RWPE1 (cell line): ENCODE measurements around the gene PIAS3.

ENCODE experiments used
- CTCF ChIA-PET: fragments of 350-600 bp; sonication (Branson Sonifier 250); formaldehyde crosslinking; extraction: SDS; loops from one replicate; lab custom pipeline; 2021; lab: Yijun Ruan, JAX
- POLR2A ChIA-PET: fragments of 400-600 bp; formaldehyde crosslinking; extraction: SDS; loops from one replicate; lab custom pipeline; 2020; ENCODE audit warnings: antibody characterized with exemption; ENCODE audit not compliant: low non-redundant PET; lab: Yijun Ruan, JAX
- DNase-seq: peaks from one replicate; pipeline ENCODE4 v3.0.0; 2012; ENCODE audit warnings: low spot score
- H3K27ac ChIP-seq: fragments of 450-650 bp; 2 replicates; pipeline ENCODE4 v1.5.1; 2017
- TF ChIP-seq, protein P1 (sequence below): fragments of 450-650 bp; conservative IDR thresholded peaks from 2 replicates; pipeline ENCODE4 v1.5.1; 2017; ENCODE audit warnings: low read depth, mild to moderate bottlenecking

PIAS3 gene

DNA sequence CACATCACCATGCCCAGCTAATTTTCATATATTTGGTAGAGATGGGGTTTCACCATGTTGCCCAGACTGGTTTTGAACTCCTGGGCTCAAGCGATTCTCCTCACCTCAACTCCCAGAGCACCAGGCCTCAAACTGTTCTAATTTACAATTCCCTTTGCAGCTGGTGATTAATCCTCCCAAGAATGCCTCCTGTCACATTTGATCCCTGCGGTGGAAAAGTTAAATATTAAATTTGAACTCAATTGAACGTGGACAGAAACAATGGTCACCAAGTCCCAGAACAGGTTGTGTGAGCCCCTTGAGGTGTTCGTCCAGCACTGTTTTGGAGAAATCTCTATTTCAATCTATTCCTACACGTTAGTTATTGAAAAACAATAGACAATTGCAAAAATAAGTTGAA is 28.8 kb upstream of the PIAS3 start:
- POLR2A ChIA-PET: no interaction called here
- DNase-seq: no peak
- H3K27ac ChIP-seq: peak overlapping the region; percentile 12; the same call in 1 of the 2 replicates
- TF ChIP-seq, protein P1, sequence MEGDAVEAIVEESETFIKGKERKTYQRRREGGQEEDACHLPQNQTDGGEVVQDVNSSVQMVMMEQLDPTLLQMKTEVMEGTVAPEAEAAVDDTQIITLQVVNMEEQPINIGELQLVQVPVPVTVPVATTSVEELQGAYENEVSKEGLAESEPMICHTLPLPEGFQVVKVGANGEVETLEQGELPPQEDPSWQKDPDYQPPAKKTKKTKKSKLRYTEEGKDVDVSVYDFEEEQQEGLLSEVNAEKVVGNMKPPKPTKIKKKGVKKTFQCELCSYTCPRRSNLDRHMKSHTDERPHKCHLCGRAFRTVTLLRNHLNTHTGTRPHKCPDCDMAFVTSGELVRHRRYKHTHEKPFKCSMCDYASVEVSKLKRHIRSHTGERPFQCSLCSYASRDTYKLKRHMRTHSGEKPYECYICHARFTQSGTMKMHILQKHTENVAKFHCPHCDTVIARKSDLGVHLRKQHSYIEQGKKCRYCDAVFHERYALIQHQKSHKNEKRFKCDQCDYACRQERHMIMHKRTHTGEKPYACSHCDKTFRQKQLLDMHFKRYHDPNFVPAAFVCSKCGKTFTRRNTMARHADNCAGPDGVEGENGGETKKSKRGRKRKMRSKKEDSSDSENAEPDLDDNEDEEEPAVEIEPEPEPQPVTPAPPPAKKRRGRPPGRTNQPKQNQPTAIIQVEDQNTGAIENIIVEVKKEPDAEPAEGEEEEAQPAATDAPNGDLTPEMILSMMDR: no peak
- CTCF ChIA-PET: interaction anchor here (0.6 kb wide), 1 partner anchor 15 kb away, joined by 3 read pairs; no protein-coding TSS in a partner anchor

DNA sequence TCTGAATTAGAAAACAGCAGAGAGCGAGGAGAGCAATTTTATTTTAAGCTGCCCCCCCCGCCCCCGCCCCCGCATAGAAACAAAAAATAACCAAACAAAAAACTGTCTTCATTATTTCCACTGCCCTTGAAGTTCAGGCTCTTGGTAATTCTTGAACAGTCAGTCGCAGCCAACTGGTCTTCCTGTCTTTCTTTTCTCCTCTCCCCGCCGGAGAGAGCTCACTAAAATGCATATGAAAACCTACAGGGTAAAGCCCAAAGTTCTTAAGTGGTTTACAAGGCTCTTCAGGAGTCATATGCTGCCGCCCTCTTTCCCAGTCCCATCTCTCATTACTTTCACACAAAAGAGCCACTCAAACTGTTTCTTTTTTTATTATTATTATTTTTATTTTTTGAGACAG is 27.9 kb upstream of the PIAS3 start:
- TF ChIP-seq, protein P1: no peak
- POLR2A ChIA-PET: no interaction called here
- CTCF ChIA-PET: no interaction called here
- no peak for DNase-seq
- peak overlapping the region; percentile 12; the same call in 1 of the 2 replicates for H3K27ac ChIP-seq

DNA sequence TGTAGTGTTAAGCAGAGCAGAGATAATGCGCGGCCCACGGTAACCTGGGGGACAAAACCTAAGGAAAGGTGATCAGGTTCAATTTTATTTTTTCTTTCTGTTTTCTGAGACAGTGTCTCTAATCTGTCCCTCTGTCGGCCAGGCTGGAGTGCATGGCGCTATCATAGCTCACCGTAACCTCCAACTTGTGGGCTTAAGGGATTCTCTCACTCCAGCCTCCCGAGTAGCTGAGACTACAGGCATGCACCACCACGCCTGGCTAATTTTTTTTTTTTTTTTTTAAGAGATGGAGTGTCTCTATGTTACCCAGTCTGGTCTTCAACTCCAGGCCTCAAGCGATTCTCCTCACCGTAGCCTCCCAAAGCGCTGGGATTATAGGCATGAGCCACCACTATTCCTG is 27.5 kb upstream of the PIAS3 start:
- CTCF ChIA-PET: no interaction called here
- DNase-seq: no peak
- TF ChIP-seq, protein P1: no peak
- POLR2A ChIA-PET: no interaction called here
- H3K27ac ChIP-seq: peak overlapping the region; percentile 37

DNA sequence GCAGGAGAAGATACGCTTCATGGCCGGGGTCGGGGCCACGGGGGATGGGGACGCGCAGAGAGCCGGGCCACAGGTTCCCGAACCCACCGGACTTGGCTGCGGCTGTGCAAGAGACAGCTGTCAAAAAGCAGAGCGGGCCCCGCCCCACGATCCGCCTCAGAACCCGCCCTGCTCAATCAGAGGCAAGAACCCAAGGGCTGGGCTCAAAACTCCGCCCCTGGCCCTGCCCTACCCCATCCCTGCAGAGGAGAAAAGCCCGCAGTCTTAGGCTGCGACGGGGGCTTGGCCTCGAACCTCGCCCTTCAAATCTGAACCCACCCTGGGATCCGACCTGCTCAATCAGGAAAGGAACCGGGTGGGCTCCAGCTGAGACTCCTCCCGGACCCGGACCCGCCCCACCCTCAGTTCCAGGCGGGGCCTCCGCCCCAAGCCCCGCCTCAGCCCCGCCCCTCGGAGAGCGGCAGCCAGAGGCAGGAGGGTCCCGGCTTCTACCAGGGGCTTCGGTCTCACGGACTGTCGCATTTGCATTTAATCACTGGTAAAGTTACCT is 26.9 kb upstream of the PIAS3 start, which contains the start of gene ANKRD35:
TSS of gene ANKRD35 (minus strand) at position 129 of the 550 bp plus-strand sequence. CDS start at position 21, 108 bp downstream.
- peak; percentile 94 for DNase-seq
- H3K27ac ChIP-seq: peak within 1 kb of the TSS; percentile 37
- ChIA-PET CTCF (interaction anchor here (0.6 to 0.9 kb wide), 3 partner anchors 11 to 48 kb away, joined by 3 to 6 read pairs (median 4); partner anchors contain the start of gene NUDT17), POLR2A (interaction anchor here (0.6 kb wide), 1 partner anchor 25 kb away, joined by 3 read pairs; no protein-coding TSS in a partner anchor)
- TF ChIP-seq, protein P1: no peak

DNA sequence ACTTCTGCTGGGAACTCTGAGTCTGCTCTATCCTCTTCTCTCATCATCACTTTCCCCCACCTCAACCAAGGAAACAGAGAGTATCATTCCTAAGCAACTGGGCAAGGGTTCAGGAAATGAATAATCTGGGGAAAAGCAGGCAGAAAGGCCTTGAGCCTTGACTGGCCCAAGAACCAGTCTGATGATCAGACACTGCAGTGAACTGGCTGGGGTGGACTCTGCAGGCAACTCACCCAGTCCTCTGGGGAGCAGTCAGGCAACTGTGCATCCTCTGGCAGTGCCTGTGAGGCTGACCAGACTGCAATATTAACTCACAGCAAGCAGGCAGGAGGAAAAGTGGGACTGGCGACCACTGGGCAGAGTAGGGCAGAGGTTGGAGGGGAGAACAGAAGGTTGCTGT is 25.8 kb upstream of the PIAS3 start:
- ChIA-PET POLR2A (interaction anchor here (0.6 kb wide), 1 partner anchor 25 kb away, joined by 4 read pairs; no protein-coding TSS in a partner anchor), CTCF (no interaction called here)
- no peak overlapping the region for H3K27ac ChIP-seq
- TF ChIP-seq, protein P1: no peak
- DNase-seq: no peak

DNA sequence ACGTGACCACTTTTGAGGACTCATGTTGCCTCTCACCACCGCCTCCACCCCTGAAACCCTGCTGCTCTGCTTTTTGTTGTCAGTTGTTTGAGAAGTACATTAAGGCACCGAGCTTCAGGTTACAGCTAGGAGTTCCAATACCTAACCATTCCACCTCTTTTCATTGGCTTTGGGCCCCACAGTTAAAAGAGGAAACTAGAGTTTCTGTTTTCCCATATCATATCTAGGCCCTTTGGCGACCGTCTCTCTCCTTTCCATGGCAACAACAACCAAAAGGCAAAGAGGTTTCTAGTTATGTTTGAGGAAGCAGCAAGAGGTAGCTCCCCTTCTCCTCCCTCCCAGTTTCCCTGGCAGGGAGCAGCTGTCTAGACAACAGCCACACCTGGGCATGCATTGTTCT is 20.9 kb upstream of the PIAS3 start:
- ChIA-PET CTCF (interaction anchor here (3.0 kb wide), 1 partner anchor 12 kb away, joined by 12 read pairs; no protein-coding TSS in a partner anchor), POLR2A (interaction anchor here (0.9 kb wide), 1 partner anchor 20 kb away, joined by 3 read pairs; no protein-coding TSS in a partner anchor)
- TF ChIP-seq, protein P1: no peak
- no peak overlapping the region for H3K27ac ChIP-seq
- DNase-seq: no peak
